Brain microvascular endothelial cell (primary cell): ENCODE results near the gene SLC22A13.
"Not testable (repeated sequence)": the region's sequence is repeated elsewhere in the genome, so short reads cannot be mapped to it uniquely, and the experiment has no call there.

Source experiments
- DNase-seq: peaks from one replicate; pipeline ENCODE4 v3.0.0-alpha.2; 2020
- H3K27ac ChIP-seq: fragments of 250-450 bp; sonication (Bioruptor Pico); 2 replicates; pipeline ENCODE4 v1.5.1; 2020; ENCODE audit warnings: mild to moderate bottlenecking, moderate library complexity
- H3K27me3 ChIP-seq: fragments of 250-450 bp; sonication (Bioruptor Pico); replicated peaks from 2 replicates; pipeline ENCODE4 v1.5.1; 2020; ENCODE audit warnings: mild to moderate bottlenecking
- H3K36me3 ChIP-seq: fragments of 250-450 bp; sonication (Bioruptor Pico); replicated peaks from 2 replicates; pipeline ENCODE4 v1.5.1; 2020; ENCODE audit warnings: mild to moderate bottlenecking
- H3K4me3 ChIP-seq: 2 replicates; pipeline ENCODE4 v1.5.1; 2011; ENCODE audit warnings: low read depth, mild to moderate bottlenecking, control low read depth, low read length, moderate library complexity
- in situ Hi-C: cut with HindIII; loops from 2 replicates; pipeline ENCODE4 v1.10.0; 2017; ENCODE audit warnings: low sequenced_read_pairs, low pct_ligation_motif_present
- TF ChIP-seq, protein P1 (sequence below): IDR thresholded peaks from 2 replicates; pipeline ENCODE4 v1.5.1; 2011; ENCODE audit warnings: low read depth, mild to moderate bottlenecking, moderate library complexity, low read length, control low read depth, inconsistent platforms; ENCODE audit errors: missing control alignments

The SLC22A13 gene

DNA sequence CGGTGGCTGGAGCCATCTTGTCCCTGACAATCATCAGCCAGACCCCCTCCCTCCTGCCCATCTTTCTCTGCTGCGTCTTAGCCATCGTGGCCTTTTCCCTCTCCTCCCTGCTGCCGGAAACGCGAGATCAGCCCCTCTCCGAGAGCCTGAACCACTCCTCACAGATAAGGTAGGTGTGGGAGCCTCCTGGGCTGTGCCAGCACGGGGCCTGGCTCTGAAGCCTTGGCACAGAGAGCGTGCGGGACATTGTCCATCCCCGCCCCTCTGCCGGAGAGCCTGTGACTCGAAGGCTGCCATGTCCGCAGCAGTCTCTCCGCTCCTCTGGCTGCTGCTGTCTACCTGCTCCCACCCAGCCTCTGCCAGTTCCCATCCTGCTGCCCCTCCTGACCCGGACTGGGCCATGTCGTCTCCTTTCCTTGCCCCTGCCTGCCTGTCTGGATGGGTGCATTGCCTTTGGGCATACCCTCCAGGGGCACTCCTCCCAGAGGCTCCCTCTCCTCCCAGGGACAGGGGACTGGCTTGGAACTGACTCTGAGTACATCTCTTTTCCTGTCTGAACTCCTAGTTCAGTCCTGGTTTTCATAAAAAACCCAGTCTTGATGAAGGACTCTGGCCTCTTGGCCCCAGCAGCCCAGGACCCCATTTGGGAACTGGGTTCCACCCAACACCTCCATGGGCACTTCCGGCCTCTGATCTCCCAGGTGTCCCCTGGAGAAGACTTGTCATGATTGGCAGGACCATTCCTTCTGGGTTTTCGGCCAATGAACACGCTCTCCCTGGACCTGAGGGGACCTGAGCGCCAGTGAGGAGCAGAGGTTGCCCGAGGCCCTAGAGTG is 51.0 kb downstream of the SLC22A13 start:
- in situ Hi-C loops, result no loop called here
- H3K4me3 ChIP-seq, result no peak overlapping the region
- no peak for DNase-seq
- TF ChIP-seq, protein P1, sequence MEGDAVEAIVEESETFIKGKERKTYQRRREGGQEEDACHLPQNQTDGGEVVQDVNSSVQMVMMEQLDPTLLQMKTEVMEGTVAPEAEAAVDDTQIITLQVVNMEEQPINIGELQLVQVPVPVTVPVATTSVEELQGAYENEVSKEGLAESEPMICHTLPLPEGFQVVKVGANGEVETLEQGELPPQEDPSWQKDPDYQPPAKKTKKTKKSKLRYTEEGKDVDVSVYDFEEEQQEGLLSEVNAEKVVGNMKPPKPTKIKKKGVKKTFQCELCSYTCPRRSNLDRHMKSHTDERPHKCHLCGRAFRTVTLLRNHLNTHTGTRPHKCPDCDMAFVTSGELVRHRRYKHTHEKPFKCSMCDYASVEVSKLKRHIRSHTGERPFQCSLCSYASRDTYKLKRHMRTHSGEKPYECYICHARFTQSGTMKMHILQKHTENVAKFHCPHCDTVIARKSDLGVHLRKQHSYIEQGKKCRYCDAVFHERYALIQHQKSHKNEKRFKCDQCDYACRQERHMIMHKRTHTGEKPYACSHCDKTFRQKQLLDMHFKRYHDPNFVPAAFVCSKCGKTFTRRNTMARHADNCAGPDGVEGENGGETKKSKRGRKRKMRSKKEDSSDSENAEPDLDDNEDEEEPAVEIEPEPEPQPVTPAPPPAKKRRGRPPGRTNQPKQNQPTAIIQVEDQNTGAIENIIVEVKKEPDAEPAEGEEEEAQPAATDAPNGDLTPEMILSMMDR, result no peak
- H3K27ac ChIP-seq, result no peak overlapping the region
- no peaks in the 10 kb centered on the region for H3K36me3 ChIP-seq
- no peaks in the 10 kb centered on the region for H3K27me3 ChIP-seq

DNA sequence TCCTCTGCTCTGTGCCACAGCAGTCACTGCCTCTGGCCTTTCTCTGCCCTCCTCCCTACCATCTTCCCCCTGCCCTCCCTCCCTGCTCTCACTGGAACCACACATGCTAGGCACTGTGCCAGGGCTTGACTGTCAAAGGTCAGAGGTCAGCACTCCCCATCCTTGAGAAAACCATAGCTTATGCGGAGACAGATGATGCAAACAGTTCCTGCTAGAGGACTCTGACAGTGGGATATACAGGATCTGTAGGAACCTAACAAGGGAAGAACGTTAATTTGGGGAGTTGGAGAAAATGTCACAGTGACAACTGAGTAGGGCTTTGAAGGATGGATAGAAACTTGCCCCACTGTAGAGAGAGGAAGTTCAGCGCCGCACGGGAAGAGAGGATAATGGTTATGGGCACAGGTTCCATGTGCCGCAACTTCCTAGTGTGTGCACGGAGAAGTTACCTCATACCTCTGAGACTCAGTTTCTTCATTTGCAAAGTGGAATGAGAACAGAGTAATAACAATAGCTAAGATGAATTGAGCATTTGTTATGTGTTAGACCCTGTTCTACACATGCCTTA is 51.7 kb downstream of the SLC22A13 start:
- H3K27me3 ChIP-seq, result no peaks in the 10 kb centered on the region
- no peaks in the 10 kb centered on the region for H3K36me3 ChIP-seq
- in situ Hi-C loops, result no loop called here
- no peak overlapping the region for H3K27ac ChIP-seq
- TF ChIP-seq, protein P1, result no peak
- no peak overlapping the region for H3K4me3 ChIP-seq
- DNase-seq, result no peak

DNA sequence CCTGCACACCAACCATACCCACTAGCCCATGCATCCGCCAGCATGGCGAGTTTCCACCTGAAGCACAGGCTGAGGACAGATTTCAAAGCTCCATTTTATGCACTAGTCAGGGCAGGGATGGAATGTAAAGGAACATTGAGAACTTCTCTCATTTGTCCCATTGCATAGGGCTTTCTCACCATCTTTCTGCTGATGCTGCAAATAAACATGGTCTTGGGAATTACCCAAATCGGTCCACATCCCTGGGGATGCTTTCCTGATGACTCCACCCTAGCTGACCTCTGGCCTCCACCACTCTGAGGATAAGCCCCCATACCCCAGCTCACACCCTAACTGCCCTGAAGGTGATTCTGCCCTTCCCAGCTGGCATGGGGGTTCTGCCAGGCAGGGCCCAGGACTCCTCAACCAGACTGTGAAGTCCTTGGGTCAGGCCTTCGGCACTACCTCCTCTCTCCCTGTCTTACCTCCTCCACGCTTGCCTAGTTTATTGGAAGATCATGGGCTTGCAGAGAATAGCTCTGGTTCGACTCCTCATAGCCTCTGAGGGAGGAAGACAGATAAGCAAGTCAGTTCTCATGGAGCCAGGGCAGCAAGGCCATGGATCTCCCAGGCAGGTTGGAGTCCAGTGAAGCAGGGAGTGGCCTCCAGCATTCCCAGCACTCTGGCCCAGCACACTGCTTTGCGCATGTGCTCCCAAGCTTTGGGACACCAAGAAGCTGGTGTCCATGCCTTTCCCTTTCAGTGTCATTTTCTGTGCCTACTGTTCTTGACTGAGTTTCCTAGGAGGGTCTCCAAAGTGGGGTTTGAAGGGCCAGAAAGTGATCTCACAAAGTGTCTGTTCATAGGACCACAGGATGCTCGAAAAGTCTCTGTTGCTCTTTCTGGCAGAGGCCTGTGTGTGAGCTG is 53.4 kb downstream of the SLC22A13 start:
- no peak for DNase-seq
- no peak overlapping the region for H3K27ac ChIP-seq
- no peaks in the 10 kb centered on the region for H3K36me3 ChIP-seq
- in situ Hi-C loops, result no loop called here
- no peaks in the 10 kb centered on the region for H3K27me3 ChIP-seq
- no peak overlapping the region for H3K4me3 ChIP-seq
- TF ChIP-seq, protein P1, result no peak

DNA sequence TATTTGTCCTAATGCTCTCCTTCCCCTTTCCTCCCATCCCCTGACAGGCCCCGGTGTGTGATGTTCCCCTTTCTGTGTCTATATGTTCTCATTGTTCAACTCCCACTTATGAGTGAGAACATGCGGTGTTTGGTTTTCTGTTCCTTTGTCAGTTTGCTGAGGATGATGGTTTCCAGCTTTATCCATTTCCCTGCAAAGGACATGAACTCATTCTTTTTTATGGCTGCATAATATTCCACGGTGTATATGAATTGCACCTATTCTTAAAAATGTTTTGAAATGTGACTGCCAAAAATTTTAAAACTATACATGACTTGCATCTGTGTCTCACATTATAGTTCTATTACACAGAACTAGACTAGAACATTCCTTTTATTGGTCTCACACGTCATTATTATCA is 55.0 kb downstream of the SLC22A13 start:
- in situ Hi-C loops, H3K27me3 ChIP-seq, H3K27ac ChIP-seq, H3K4me3 ChIP-seq, DNase-seq, H3K36me3 ChIP-seq: not testable (repeated sequence)

DNA sequence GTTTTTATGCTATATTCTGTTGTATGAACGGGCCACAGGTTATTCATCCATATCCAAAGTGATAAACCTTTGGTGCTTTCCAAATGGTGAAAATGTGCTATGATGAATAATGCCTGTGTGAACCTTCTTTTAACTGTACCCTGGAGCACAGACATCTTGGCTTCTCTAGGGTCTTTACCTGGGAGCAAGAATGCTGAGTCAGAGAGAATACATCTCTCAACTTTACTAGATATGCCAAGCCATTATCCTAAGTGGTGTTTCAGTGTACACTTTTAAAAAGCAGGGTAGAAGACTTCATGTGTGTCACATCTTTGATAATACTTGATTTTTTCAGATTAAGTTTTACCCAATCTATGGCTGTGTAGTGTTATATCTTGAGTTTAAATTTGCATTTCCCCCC is 57.4 kb downstream of the SLC22A13 start:
- Histone ChIP-seq H3K27ac (no peak overlapping the region), H3K27me3 (no peaks in the 10 kb centered on the region), H3K36me3 (no peaks in the 10 kb centered on the region), H3K4me3 (no peak overlapping the region)
- in situ Hi-C loops, result no loop called here
- no peak for DNase-seq
- TF ChIP-seq, protein P1, result no peak

DNA sequence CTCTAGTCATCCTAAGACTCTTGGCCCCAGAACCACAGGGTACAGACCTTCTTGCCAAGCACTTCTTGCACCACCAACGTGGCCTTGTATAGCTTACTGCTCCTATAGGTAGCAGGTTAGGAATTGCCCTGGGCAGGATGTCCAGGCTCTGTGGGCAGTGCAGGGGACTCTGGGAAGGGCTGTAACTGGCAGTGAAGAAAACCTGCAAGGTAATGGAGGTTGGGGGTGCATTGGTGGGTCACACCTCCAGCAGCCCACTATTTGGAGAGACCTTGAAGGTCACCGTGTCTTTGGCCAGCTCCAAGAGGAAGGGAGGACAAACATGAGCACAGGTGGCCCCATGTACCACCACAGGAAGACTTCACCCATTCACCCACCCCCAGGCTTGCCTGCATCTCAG is 59.6 kb downstream of the SLC22A13 start:
- DNase-seq, result no peak
- Histone ChIP-seq H3K4me3 (no peak overlapping the region), H3K27ac (no peak overlapping the region), H3K27me3 (no peaks in the 10 kb centered on the region), H3K36me3 (no peaks in the 10 kb centered on the region)
- in situ Hi-C loops, result no loop called here
- TF ChIP-seq, protein P1, result no peak
